GM21390 (cell line): ENCODE data around the gene MYH16.
"Not testable (repeated sequence)": the region's sequence is repeated elsewhere in the genome, so short reads cannot be mapped to it uniquely, and the experiment has no call there.

Experiments used
- ATAC-seq: cut with Tn5 transposase; IDR thresholded peaks from one replicate; pipeline ENCODE4 v1.9.1; 2021; ENCODE audit not compliant: unreplicated experiment

MYH16 gene

GRCh38 chr7:99350641-99351040 is 78.0 kb downstream of the MYH16 start:
- ATAC-seq: not testable (repeated sequence)

GRCh38 chr7:99352247-99352646 is 79.6 kb downstream of the MYH16 start:
- ATAC-seq: no peak

- ATAC-seq: no peak
Observed at GRCh38 chr7:99355098-99355497, 82.5 kb downstream of the MYH16 start.

DNA sequence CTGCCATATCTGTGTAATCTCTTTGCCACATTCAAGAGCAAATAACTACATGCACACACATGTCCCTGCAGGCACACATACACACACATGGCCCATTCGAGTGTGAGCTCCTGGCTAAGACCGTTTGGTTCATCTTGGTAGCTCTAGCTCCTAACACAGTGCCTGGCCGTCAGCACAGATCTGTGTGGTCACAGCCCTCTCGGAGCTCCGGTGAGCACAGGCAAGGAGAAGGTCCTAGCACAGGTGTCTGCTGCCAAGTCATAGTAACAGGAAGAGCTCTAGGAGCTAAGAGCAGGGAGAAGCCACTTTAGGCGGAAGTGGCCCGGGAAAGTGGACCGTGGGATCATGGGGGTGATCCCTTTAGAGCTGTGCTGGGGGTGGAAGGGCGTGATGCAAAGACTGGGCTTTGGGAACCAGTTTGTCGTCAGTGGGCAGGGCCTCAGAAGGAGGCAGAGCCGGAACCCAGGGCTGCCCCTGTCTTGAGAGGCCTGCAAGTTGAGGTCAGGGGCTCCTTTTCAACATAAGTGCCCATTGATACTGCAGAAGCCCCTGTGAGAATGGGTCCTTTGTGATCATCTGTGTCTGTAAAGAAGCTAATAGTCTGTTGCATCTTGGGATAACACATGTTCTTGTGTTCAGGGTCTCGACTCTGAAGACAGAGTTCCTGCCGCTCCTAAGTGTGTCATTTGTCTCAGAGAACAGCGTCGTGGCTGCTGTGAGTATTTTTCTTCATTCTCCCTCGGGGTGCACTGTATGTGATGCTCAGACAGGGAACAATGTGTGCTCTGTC is 85.3 kb downstream of the MYH16 start:
- no peak for ATAC-seq

DNA sequence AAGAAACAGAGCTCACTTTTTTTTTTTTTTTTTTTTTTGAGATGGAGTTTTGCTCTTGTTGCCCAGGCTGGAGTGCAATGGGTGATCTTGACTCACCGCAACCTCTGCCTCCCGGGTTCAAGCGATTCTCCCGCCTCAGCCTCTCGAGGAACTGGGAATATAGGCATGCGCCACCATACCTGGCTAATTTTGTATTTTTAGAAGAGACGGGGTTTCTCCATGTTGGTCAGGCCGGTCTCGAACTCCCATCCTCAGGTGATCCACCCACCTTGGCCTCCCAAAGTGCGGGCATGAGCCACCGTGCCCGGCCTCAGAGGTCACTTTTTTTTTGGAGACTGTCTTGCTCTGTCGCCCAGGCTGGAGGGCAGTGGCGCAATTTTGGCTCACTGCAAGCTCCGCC is 85.9 kb downstream of the MYH16 start:
- not testable (repeated sequence) for ATAC-seq

- ATAC-seq: no peak
Observed at GRCh38 chr7:99359465-99360154, 87.0 kb downstream of the MYH16 start.
